Breast epithelium (tissue), 3 donors: ENCODE results near the gene DNTTIP2.

Source experiments
- CTCF ChIP-seq, 3 donors: fragments of 450-650 bp; IDR thresholded peaks; one replicate each; pipeline ENCODE4 v1.5.1; 2016 to 2017; ENCODE audit warnings: antibody characterized with exemption in 3 of 3, mild to moderate bottlenecking in 3 of 3, moderate library complexity in 3 of 3
- POLR2A ChIP-seq: fragments of 450-650 bp; IDR thresholded peaks from one replicate; pipeline ENCODE4 v1.6.1; 2016; ENCODE audit warnings: antibody characterized with exemption, mild to moderate bottlenecking, moderate library complexity
- POLR2AphosphoS5 ChIP-seq, 3 donors: sonication (generic); formaldehyde crosslinking; IDR thresholded peaks; one replicate each; pipeline ENCODE4 v1.6.1; 2017; ENCODE audit warnings: antibody characterized with exemption in 3 of 3

DNA sequence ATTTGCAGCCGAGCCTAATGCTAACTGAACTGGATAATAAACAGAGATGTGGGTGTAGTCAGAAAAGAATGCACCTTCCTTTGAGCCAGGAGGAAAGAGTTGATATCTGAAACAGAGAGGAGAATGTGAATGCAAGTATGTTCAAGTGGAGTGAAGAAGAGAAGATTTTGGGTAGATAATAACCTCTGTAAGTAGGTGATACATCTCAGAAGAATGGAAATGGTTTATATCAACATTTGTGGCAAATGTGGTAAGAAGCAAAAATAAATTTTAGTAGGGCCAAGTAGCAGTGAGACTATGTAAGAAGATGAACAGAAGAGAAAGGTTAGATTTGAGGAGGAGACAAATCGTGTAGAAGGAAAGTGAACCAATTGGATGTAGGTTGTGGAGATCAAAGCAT lies 1.7 kb upstream of the DNTTIP2 start:
- no peak for TF ChIP-seq CTCF (IDR thresholded peaks at IDR 0.05)
- TF ChIP-seq POLR2A = no peak
- no peak for TF ChIP-seq POLR2AphosphoS5 (IDR thresholded peaks at IDR 0.05)
